Measurements from ENCODE around the gene TP53RK. TPM values are rescaled to one million over a fixed set of nuclear protein-coding genes. Genes with fewer than 3 reads are reported as not detected.

TP53RK gene
- total and polyA plus RNA-seq, 2 of the 4 experiments (the other 2 are of a cell fraction) = 8.7 to 10.6 TPM

DNA sequence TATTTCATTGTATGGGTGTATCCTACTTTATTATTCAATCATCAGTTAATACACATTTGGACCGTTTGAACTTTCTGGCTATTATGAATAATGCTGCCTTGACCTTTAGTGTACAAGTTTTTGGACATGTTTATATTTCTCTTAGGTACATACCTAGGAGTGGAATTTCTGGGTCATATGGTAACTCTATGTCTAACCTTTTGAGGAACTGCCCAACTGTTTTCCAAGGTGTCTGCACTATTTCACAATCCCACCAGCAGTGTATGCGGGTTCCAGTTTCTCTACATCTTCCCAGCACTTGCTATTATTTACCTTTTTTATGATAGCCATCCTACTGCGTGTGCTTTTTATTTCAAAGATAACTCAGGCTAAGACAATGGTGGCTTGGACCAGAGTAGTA, 23.6 kb downstream of the TP53RK start:
- Histone ChIP-seq H3K27me3 (ENCODE audit: control insufficient read depth, insufficient read depth, low read length) (no peaks in the 10 kb centered on the region), H3K4me1 (ENCODE audit: control insufficient read depth, insufficient read depth, low read length) (no peaks in the 10 kb centered on the region), H4K20me1 (ENCODE audit: insufficient read depth, low read length) (no peaks in the 10 kb centered on the region), H3K23ac (ENCODE audit: low read depth, low read length) (no peak overlapping the region), H3K9me1 (ENCODE audit: insufficient read depth, low read length) (no peaks in the 10 kb centered on the region), H3K79me1 (ENCODE audit: low read depth in 1 of 2, low read length in 2 of 2) (no peaks in the 10 kb centered on the region), H3K4me2 (ENCODE audit: low read depth, low read length) (no peak overlapping the region), H4K5ac (ENCODE audit: low read depth, low read length) (no peak overlapping the region), H3K4ac (ENCODE audit: low read depth, low read length) (no peak overlapping the region), H3K27ac (ENCODE audit: insufficient read depth, low read length) (no peak overlapping the region), H2BK15ac (ENCODE audit: low read depth, low read length) (no peak overlapping the region), H3K9me3 (ENCODE audit: control insufficient read depth, insufficient read depth, low read length) (peaks cover 5% of the 10 kb centered on the region), H3K9ac (ENCODE audit: low read depth, low read length) (no peak overlapping the region), H4K91ac (ENCODE audit: insufficient read depth, low read depth, low read length) (no peak overlapping the region), H2AK5ac (ENCODE audit: low read depth, low read length) (no peak overlapping the region), H2AK9ac (replicated peaks; ENCODE audit: low read depth, low read length, poor library complexity) (no peak overlapping the region), H3K36me3 (ENCODE audit: control insufficient read depth, insufficient read depth, low read length) (no peaks in the 10 kb centered on the region; the same call in 1 of the 2 replicates), H2AFZ (replicated peaks; ENCODE audit: low read length, poor library complexity) (no peak overlapping the region), H2BK20ac (ENCODE audit: low read depth, low read length) (no peak overlapping the region), H4K8ac (ENCODE audit: low read depth in 2 of 2, low read length in 2 of 2) (no peak overlapping the region), H2BK5ac (ENCODE audit: low read depth, low read length, poor library complexity, severe bottlenecking) (no peak overlapping the region), H3K56ac (ENCODE audit: extremely low read depth, insufficient read depth, low read length) (no peak overlapping the region), H2BK120ac (ENCODE audit: low read depth, low read length) (no peak overlapping the region), H3K4me3 (ENCODE audit: insufficient read depth, low read depth, low read length) (no peak overlapping the region), H3K14ac (replicated peaks; ENCODE audit: low read depth, low read length) (no peak overlapping the region), H3K18ac (ENCODE audit: low read depth, low read length) (no peak overlapping the region)
- ChIA-PET CTCF (no interaction called here), POLR2A (ENCODE audit: unreplicated experiment) (no interaction called here)
- in situ Hi-C loops (cut with MboI; ENCODE audit: low sequenced_read_pairs) = no loop called here
- intact Hi-C loops (cut with micrococcal nuclease) = no loop called here
- no peak for DNase-seq
- ATAC-seq (ENCODE audit: low read depth) = no peak
- BruUV-seq (replicated peaks) = no TSS peak
- TF ChIP-seq MAFK (IDR thresholded peaks at IDR 0.05; ENCODE audit: low read depth, low read length) (no peak), MXI1 (IDR thresholded peaks at IDR 0.05; ENCODE audit: borderline replicate concordance, low read depth, low read length) (no peak), CHD1 (IDR thresholded peaks at IDR 0.05; ENCODE audit: low read depth, low read length) (no peak), POLR2A (IDR thresholded peaks at IDR 0.05; ENCODE audit: low read depth, low read length) (no peak)
- TF ChIP-seq, protein P1, sequence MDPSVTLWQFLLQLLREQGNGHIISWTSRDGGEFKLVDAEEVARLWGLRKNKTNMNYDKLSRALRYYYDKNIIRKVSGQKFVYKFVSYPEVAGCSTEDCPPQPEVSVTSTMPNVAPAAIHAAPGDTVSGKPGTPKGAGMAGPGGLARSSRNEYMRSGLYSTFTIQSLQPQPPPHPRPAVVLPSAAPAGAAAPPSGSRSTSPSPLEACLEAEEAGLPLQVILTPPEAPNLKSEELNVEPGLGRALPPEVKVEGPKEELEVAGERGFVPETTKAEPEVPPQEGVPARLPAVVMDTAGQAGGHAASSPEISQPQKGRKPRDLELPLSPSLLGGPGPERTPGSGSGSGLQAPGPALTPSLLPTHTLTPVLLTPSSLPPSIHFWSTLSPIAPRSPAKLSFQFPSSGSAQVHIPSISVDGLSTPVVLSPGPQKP (IDR thresholded peaks at IDR 0.05; ENCODE audit: borderline replicate concordance, low read depth, low read length) = no peak
- dilution Hi-C loops (cut with HindIII; ENCODE audit: low sequenced_read_pairs, unreplicated experiment) = no loop called here
- no CpG with 5 or more reads among the region's 3 CpGs for WGBS, 2 experiments (ENCODE audit: extremely low coverage in 2 of 2, insufficient read length in 1 of 2)

Data from IMR-90 (cell line).